Stimulated activated CD4-positive, alpha-beta T cell treated with anti-CD3 and anti-CD28 coated beads, Interleukin-1b, Interleukin-23, amount 100 ng/mL, for 1 hour (primary cell): ENCODE measurements around the gene RAB5IF.
A peak's percentile ranks its signal among the peaks of the same experiment; 100 is the strongest.
"Not testable (repeated sequence)": the region's sequence is repeated elsewhere in the genome, so short reads cannot be mapped to it uniquely, and the experiment has no call there.

Experiments
- DNase-seq, 2 donors: peaks; one replicate each; pipeline ENCODE4 v3.0.0-alpha.2; 2020; ENCODE audit warnings: low read depth in 2 of 2

The RAB5IF gene

GRCh38 chr20:36629719-36630681, 24.4 kb downstream of the RAB5IF start:
- DNase-seq: no peak

GRCh38 chr20:36631646-36632045, 26.1 kb downstream of the RAB5IF start:
- DNase-seq: no peak

GRCh38 chr20:36632147-36632486, 26.5 kb downstream of the RAB5IF start:
- no peak for DNase-seq

- no peak for DNase-seq
Observed at GRCh38 chr20:36632487-36633284, 27.1 kb downstream of the RAB5IF start.

GRCh38 chr20:36633285-36633772, 27.8 kb downstream of the RAB5IF start:
- no peak for DNase-seq

- DNase-seq: no peak
Observed at GRCh38 chr20:36634342-36634741, 28.8 kb downstream of the RAB5IF start.

GRCh38 chr20:36638876-36639400, 33.4 kb downstream of the RAB5IF start:
- DNase-seq: not testable (repeated sequence)

- DNase-seq: no peak
Observed at GRCh38 chr20:36641506-36641843, 35.9 kb downstream of the RAB5IF start.

- DNase-seq: no peak
Observed at GRCh38 chr20:36642136-36642535, 36.6 kb downstream of the RAB5IF start.

GRCh38 chr20:36644032-36644705, 38.6 kb downstream of the RAB5IF start:
- peak; percentile 17 to 18 for DNase-seq

GRCh38 chr20:36644706-36645095, 39.1 kb downstream of the RAB5IF start:
- DNase-seq: peak in 1 of 2 donors; percentile 10

GRCh38 chr20:36645353-36645752, 39.8 kb downstream of the RAB5IF start:
- DNase-seq: no peak

GRCh38 chr20:36645998-36646397, 40.4 kb downstream of the RAB5IF start, which contains the start of gene SLA2:
Gene SLA2, minus strand, starts transcription at chr20:36646196. Its CDS starts 4,861 bp downstream, at chr20:36641335.
- peak; percentile 24 to 34 for DNase-seq

- DNase-seq: no peak
Observed at GRCh38 chr20:36646678-36647077, 41.1 kb downstream of the RAB5IF start.

GRCh38 chr20:36647196-36648121, 41.9 kb downstream of the RAB5IF start:
- DNase-seq: no peak

- DNase-seq: no peak
Observed at GRCh38 chr20:36653456-36653855, 47.9 kb downstream of the RAB5IF start.

- no peak for DNase-seq
Observed at GRCh38 chr20:36654506-36654905, 48.9 kb downstream of the RAB5IF start.

GRCh38 chr20:36655004-36655403, 49.4 kb downstream of the RAB5IF start:
- DNase-seq: no peak

GRCh38 chr20:36656733-36657132, 51.2 kb downstream of the RAB5IF start:
- DNase-seq: no peak

- DNase-seq: no peak
Observed at GRCh38 chr20:36658300-36658699, 52.7 kb downstream of the RAB5IF start.
